Cardiac muscle cell (in vitro differentiated cells and primary cell): ENCODE results near the gene TLX2. TPM values are rescaled to one million over a fixed set of nuclear protein-coding genes. Genes with fewer than 3 reads are reported as not detected.

Experiments
- DNase-seq, 2 donors: peaks; one replicate each; pipeline versions ENCODE4 v3.0.0 to v3.0.0-alpha.2; 2010 to 2017; ENCODE audit warnings: low read depth in 1 of 2, low spot score in 1 of 2
- H3K27ac ChIP-seq: fragments of 200-600 bp; sonication (generic); 2 replicates; pipeline ENCODE4 v1.5.1; 2016
- H3K27me3 ChIP-seq: fragments of 200-600 bp; sonication (generic); 2 replicates; pipeline ENCODE4 v1.6.0; 2016; ENCODE audit warnings: control low read depth
- H3K36me3 ChIP-seq: fragments of 200-600 bp; sonication (generic); 2 replicates; pipeline ENCODE4 v1.5.1; 2016; ENCODE audit warnings: control low read depth
- H3K4me1 ChIP-seq: fragments of 200-600 bp; sonication (generic); 2 replicates; pipeline ENCODE4 v1.8.1; 2017; ENCODE audit warnings: low read depth, mild to moderate bottlenecking, mixed run types
- H3K4me3 ChIP-seq: fragments of 200-600 bp; sonication (generic); 2 replicates; pipeline ENCODE4 v1.5.1; 2016; ENCODE audit warnings: mild to moderate bottlenecking
- H3K9me3 ChIP-seq: fragments of 200-600 bp; sonication (generic); 2 replicates; pipeline ENCODE4 v1.5.1; 2017; ENCODE audit warnings: low read depth, mild to moderate bottlenecking, control low read depth
- polyA plus RNA-seq: library from polyadenylated mRNA; unstranded; fragments of >200 nt; fragmentation: Nextera tagmentation; extraction: Ambion mirVana; gene quantifications from 2 replicates; pipeline ENCODE4 v1.2.1, GENCODE V29; 2016
- total RNA-seq: library from RNA; depleted of rRNA; stranded (reverse); fragments of >200 nt; gene quantifications from 2 replicates; pipeline ENCODE4 v1.2.3, GENCODE V29; 2016
- TF ChIP-seq, protein P1 (sequence below): IDR thresholded peaks from 2 replicates; pipeline ENCODE4 v1.5.1; 2012; ENCODE audit warnings: low read depth, mild to moderate bottlenecking, low read length

Gene TLX2
- total and polyA plus RNA-seq, 2 experiments from 2014 or later = 0.06 TPM; not detected in 1

DNA sequence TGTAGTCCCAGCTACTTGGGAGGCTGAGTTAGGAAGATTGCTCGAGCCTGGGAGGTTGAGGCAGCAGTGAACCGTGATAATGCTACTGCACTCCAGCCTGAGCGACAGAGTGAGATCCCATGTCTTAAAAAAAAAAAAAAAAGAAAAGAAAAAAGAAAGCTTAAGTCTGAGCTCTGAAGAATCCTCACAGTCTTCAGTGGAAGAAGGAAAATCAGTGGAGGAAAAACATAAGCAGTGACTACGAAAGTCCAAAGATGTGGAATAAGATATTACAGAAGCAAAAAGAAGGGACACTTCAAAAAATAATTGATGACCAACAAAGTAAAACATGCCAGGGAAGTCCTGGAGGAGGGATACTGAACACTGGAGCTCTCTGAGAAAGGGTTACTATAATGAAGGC, 4.0 kb upstream of the TLX2 start:
- H3K36me3 ChIP-seq = peaks cover 2% of the 10 kb centered on the region
- no peaks in the 10 kb centered on the region for H3K4me1 ChIP-seq
- no peaks in the 10 kb centered on the region for H3K9me3 ChIP-seq
- H3K27ac ChIP-seq = no peak overlapping the region
- H3K4me3 ChIP-seq = no peak overlapping the region
- TF ChIP-seq, protein P1, sequence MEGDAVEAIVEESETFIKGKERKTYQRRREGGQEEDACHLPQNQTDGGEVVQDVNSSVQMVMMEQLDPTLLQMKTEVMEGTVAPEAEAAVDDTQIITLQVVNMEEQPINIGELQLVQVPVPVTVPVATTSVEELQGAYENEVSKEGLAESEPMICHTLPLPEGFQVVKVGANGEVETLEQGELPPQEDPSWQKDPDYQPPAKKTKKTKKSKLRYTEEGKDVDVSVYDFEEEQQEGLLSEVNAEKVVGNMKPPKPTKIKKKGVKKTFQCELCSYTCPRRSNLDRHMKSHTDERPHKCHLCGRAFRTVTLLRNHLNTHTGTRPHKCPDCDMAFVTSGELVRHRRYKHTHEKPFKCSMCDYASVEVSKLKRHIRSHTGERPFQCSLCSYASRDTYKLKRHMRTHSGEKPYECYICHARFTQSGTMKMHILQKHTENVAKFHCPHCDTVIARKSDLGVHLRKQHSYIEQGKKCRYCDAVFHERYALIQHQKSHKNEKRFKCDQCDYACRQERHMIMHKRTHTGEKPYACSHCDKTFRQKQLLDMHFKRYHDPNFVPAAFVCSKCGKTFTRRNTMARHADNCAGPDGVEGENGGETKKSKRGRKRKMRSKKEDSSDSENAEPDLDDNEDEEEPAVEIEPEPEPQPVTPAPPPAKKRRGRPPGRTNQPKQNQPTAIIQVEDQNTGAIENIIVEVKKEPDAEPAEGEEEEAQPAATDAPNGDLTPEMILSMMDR = no peak
- peaks cover 67% of the 10 kb centered on the region for H3K27me3 ChIP-seq
- DNase-seq = no peak

DNA sequence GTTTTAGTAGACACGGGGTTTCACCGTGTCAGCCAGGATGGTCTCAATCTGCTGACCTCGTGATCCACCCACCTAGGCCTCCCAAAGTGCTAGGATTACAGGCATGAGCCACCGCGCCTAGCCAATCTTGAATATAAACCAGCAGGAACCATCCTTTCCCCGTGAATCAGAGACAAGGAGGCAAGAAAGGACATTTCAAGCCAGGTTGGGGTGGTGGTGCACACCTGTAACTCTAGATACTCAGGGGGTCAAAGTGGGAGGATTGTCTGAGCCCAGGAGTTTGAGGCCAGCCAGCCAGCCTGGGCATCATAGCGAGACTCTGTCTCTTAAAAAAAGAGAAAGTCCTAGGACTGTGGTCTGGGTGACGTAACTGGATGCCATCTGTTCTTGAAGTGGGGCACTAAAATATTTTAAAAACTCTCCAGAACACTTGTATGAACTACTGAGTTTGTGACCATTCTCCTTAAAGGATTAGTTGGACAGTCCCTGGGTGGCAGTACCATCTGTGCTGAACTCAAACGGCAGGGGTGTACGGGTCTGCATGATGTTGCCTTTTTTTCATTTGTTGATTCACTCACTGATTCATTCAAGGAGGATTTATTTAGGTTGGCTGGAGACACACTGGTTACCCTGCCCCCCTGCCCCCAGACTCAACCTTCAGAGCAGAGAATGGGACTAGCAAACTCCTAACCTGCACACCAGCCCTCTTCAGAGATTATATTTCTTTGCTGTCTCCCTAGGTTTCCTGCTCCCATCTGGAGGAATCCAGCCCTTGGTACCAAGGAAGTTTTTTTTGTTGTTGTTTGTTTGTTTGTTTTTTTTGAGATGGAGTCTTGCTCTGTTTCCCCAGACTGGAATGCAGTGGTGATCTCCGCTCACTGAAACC, 2.9 kb upstream of the TLX2 start:
- no peak overlapping the region for H3K4me3 ChIP-seq
- TF ChIP-seq, protein P1 = no peak

GRCh38 chr2:74512744-74513604, 1.3 kb upstream of the TLX2 start:
- Histone ChIP-seq H3K36me3 (no peaks in the 10 kb centered on the region), H3K9me3 (no peaks in the 10 kb centered on the region), H3K27me3 (peaks cover 89% of the 10 kb centered on the region), H3K4me3 (no peak overlapping the region), H3K4me1 (no peaks in the 10 kb centered on the region), H3K27ac (no peak overlapping the region)
- no peak for DNase-seq
- TF ChIP-seq, protein P1 = no peak

More for the DNA sequence above, 2.9 kb upstream of the TLX2 start:
- no peak for DNase-seq
- H3K4me1 ChIP-seq = no peaks in the 10 kb centered on the region
- no peaks in the 10 kb centered on the region for H3K9me3 ChIP-seq
- peaks cover 72% of the 10 kb centered on the region for H3K27me3 ChIP-seq
- no peaks in the 10 kb centered on the region for H3K36me3 ChIP-seq
- no peak overlapping the region for H3K27ac ChIP-seq

- Histone ChIP-seq H3K9me3 (no peaks in the 10 kb centered on the region), H3K36me3 (no peaks in the 10 kb centered on the region), H3K4me1 (no peaks in the 10 kb centered on the region), H3K4me3 (no peak overlapping the region), H3K27ac (no peak overlapping the region), H3K27me3 (peaks cover 97% of the 10 kb centered on the region)
- TF ChIP-seq, protein P1 = no peak
- DNase-seq = no peak
Observed at GRCh38 chr2:74513605-74514367, 464 bp upstream of the TLX2 start.
